ENCODE results near the gene PDLIM1. TPM values are rescaled to one million over a fixed set of nuclear protein-coding genes. Genes with fewer than 3 reads are reported as not detected.
"Not testable (repeated sequence)": the region's sequence is repeated elsewhere in the genome, so short reads cannot be mapped to it uniquely, and the experiment has no call there.

PDLIM1 gene
- total RNA-seq, 1 experiment from 2014 or later, result 115 TPM

DNA sequence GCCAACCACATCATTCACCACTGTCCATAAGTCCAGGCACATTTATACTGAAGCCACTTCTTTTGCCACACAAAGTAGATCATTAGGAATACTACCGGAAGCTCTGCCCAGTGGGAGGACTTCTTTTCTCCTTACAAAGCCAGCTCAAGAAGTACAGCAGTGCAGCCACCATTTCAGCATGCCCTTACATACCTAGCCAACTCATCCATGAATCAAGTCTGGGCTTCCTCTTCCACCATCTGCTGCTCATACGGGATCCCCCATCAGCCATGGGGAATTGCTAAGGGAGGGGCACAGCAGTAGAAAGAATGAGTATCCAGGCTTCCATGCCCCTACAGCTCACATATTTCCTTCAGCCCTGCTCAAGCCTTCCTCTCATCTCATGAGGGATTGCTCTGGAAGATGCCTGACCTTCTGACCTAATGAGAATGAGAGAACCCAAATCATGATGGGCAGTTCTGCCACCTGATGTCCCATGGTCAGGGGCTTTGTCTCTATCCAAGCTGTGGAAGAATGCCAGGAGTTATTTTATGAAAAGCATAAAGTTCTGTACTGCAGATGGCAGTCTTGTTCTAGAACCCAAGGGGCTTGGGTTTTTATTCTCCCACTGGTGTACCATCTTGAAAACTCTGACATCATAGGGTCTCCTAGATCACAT lies 57.3 kb downstream of the PDLIM1 start:
- H3K4ac ChIP-seq (ENCODE audit: low read depth, low read length), result no peak overlapping the region
- no peak overlapping the region for H3K4me2 ChIP-seq (ENCODE audit: insufficient read depth, insufficient read length, low read length)
- H3T11ph ChIP-seq (ENCODE audit: low read length), result no peak overlapping the region
- no peak overlapping the region for H2AFZ ChIP-seq (ENCODE audit: low read length)
- no peak overlapping the region for H3K23ac ChIP-seq (ENCODE audit: insufficient read length, low read depth, low read length)
- H3K9me3 ChIP-seq (ENCODE audit: control insufficient read depth, low read depth, low read length), result no peaks in the 10 kb centered on the region
- no peaks in the 10 kb centered on the region for H3K79me1 ChIP-seq (ENCODE audit: insufficient read depth, low read depth, low read length, poor library complexity, severe bottlenecking)
- no CpG with 5 or more reads among the region's 2 CpGs for WGBS (ENCODE audit: extremely low coverage, insufficient read length, low lambda C conversion rate)
- no peak overlapping the region for H3K27ac ChIP-seq (ENCODE audit: insufficient read length, low read depth, low read length)
- H3K9me3 Mint-ChIP-seq, result peaks cover 0 to 17% of the 10 kb centered on the region in 2 experiments; a peak in 3 of 5 replicates
- H2BK15ac ChIP-seq (ENCODE audit: low read depth, low read length), result no peak overlapping the region
- H3K27me3 Mint-ChIP-seq (ENCODE audit: low read depth), result no peaks in the 10 kb centered on the region
- H4K20me1 ChIP-seq (ENCODE audit: control insufficient read depth, insufficient read depth, insufficient read length), result no peaks in the 10 kb centered on the region
- no peak overlapping the region for H3K56ac ChIP-seq (ENCODE audit: insufficient read length, low read depth, low read length)
- TF ChIP-seq, protein P1, sequence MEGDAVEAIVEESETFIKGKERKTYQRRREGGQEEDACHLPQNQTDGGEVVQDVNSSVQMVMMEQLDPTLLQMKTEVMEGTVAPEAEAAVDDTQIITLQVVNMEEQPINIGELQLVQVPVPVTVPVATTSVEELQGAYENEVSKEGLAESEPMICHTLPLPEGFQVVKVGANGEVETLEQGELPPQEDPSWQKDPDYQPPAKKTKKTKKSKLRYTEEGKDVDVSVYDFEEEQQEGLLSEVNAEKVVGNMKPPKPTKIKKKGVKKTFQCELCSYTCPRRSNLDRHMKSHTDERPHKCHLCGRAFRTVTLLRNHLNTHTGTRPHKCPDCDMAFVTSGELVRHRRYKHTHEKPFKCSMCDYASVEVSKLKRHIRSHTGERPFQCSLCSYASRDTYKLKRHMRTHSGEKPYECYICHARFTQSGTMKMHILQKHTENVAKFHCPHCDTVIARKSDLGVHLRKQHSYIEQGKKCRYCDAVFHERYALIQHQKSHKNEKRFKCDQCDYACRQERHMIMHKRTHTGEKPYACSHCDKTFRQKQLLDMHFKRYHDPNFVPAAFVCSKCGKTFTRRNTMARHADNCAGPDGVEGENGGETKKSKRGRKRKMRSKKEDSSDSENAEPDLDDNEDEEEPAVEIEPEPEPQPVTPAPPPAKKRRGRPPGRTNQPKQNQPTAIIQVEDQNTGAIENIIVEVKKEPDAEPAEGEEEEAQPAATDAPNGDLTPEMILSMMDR (conservative IDR thresholded peaks at IDR 0.05), result no peak
- H2BK120ac ChIP-seq (ENCODE audit: low read depth, low read length, poor library complexity, severe bottlenecking), result no peak overlapping the region
- H3K4me1 ChIP-seq (ENCODE audit: insufficient read depth, low read length), result peaks cover 9% of the 10 kb centered on the region; the same call in 1 of the 2 replicates
- no peak overlapping the region for H3K14ac ChIP-seq (ENCODE audit: insufficient read depth, low read length)
- peaks cover 13 to 36% (median 36%) of the 10 kb centered on the region in 3 experiments for H3K36me3 Mint-ChIP-seq (ENCODE audit: insufficient read depth in 1 of 3, low read depth in 3 of 3)
- H4K91ac ChIP-seq (ENCODE audit: insufficient read length, low read depth, low read length), result peak overlapping the region; percentile 10
- peaks cover 11% of the 10 kb centered on the region for H3K23me2 ChIP-seq (ENCODE audit: insufficient read length, low read depth, low read length, poor library complexity, severe bottlenecking)
- H3K79me2 ChIP-seq (ENCODE audit: insufficient read depth, low read length), result no peaks in the 10 kb centered on the region
- DNase-seq, result no peak
- H3K18ac ChIP-seq (ENCODE audit: insufficient read length, low read depth, low read length), result no peak overlapping the region
- H2AK5ac ChIP-seq (ENCODE audit: insufficient read length, low read length), result no peak overlapping the region
- H4K8ac ChIP-seq (replicated peaks; ENCODE audit: insufficient read length, low read depth, low read length), result no peak overlapping the region
- H2BK12ac ChIP-seq (ENCODE audit: insufficient read length, low read depth, low read length), result no peak overlapping the region
- H3K27ac Mint-ChIP-seq, result peak overlapping the region in 1 of 3 experiments; percentile 42; a peak in 1 of 7 replicates
- peaks cover 50 to 53% of the 10 kb centered on the region in 2 experiments for H3K4me1 Mint-ChIP-seq
- H3K27me3 ChIP-seq (ENCODE audit: insufficient read depth, low read length), result no peaks in the 10 kb centered on the region
- no peak overlapping the region for H3K9ac ChIP-seq (ENCODE audit: extremely low read depth, insufficient read length, low read length)
- H3K4me3 Mint-ChIP-seq, result no peak overlapping the region
- no peak overlapping the region for H2BK20ac ChIP-seq (ENCODE audit: low read depth, low read length, poor library complexity, severe bottlenecking)
- H2BK5ac ChIP-seq (ENCODE audit: insufficient read length, low read length), result no peak overlapping the region
- H4K5ac ChIP-seq (ENCODE audit: insufficient read length, low read depth, low read length), result no peak overlapping the region

DNA sequence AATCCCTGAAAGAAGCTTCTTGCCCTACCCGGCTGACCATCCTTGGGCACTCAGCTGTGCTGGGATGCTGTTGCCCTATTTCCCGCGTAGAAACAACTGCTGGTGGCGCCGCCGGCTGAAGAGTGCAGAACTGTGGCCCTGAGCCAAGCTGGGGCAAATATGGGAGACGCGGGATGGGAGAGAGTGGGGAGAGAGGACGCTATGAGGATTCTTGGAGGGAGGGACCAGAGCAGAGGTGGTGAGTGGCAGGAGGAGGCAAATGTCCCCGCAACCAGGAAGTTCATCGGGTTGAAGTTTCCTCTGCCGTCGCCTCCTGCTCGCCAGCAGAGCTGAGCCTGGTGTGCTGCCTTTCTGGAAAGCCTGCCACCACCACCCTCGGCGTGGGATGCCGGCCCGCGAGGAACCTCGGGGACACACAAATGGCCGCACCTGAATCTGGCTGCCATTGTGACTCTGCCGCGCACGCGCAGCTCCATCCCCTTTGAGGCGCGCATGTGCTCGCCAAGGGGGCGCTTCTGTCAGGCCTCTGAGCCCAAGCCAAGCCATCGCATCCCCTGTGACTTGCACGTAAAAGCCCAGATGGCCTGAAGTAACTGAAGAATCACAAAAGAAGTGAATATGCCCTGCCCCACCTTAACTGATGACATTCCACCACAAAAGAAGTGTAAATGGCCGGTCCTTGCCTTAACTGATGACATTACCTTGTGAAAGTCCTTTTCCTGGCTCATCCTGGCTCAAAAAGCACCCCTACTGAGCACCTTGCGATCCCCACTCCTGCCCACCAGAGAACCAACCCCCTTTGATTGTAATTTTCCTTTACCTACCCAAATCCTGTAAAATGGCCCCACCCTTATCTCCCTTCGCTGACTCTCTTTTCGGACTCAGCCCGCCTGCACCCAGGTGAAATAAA lies 59.9 kb downstream of the PDLIM1 start:
- H4K5ac ChIP-seq (ENCODE audit: insufficient read length, low read depth, low read length), result peak overlapping the region; percentile 100
- H2BK20ac ChIP-seq (ENCODE audit: low read depth, low read length, poor library complexity, severe bottlenecking), result peak overlapping the region; percentile 98
- H2BK120ac ChIP-seq (ENCODE audit: low read depth, low read length, poor library complexity, severe bottlenecking), result peak overlapping the region; percentile 99
- H4K20me1 ChIP-seq (ENCODE audit: control insufficient read depth, insufficient read depth, insufficient read length); H2AFZ ChIP-seq (ENCODE audit: low read length); H3K9me3 ChIP-seq (ENCODE audit: control insufficient read depth, low read depth, low read length); H3K79me1 ChIP-seq (ENCODE audit: insufficient read depth, low read depth, low read length, poor library complexity, severe bottlenecking); H3K79me2 ChIP-seq (ENCODE audit: insufficient read depth, low read length); H3K27me3 Mint-ChIP-seq (ENCODE audit: low read depth); H3K27me3 ChIP-seq (ENCODE audit: insufficient read depth, low read length): not testable (repeated sequence)
- DNase-seq, result peak; percentile 96
- peak overlapping the region; percentile 91 for H3K4me2 ChIP-seq (ENCODE audit: insufficient read depth, insufficient read length, low read length)
- peak overlapping the region; percentile 94 for H3K9ac ChIP-seq (ENCODE audit: extremely low read depth, insufficient read length, low read length)
- H4K8ac ChIP-seq (replicated peaks; ENCODE audit: insufficient read length, low read depth, low read length), result peak overlapping the region; percentile 100
- H3K18ac ChIP-seq (ENCODE audit: insufficient read length, low read depth, low read length), result peak overlapping the region; percentile 97
- H3K36me3 Mint-ChIP-seq (ENCODE audit: insufficient read depth in 1 of 3, low read depth in 3 of 3), result peaks cover 9 to 20% (median 15%) of the 10 kb centered on the region in 3 experiments
- peak overlapping the region; percentile 99 for H2BK5ac ChIP-seq (ENCODE audit: insufficient read length, low read length)
- H3K27ac Mint-ChIP-seq, result peak overlapping the region; percentile 98 to 100 (median 98)
- peak overlapping the region; percentile 100 for H4K91ac ChIP-seq (ENCODE audit: insufficient read length, low read depth, low read length)
- peaks cover 11% of the 10 kb centered on the region for H3K23me2 ChIP-seq (ENCODE audit: insufficient read length, low read depth, low read length, poor library complexity, severe bottlenecking)
- peaks cover 0 to 17% of the 10 kb centered on the region in 2 experiments; a peak in 3 of 5 replicates for H3K9me3 Mint-ChIP-seq
- WGBS (ENCODE audit: extremely low coverage, insufficient read length, low lambda C conversion rate), result no CpG with 5 or more reads among the region's 36 CpGs
- H2BK15ac ChIP-seq (ENCODE audit: low read depth, low read length), result peak overlapping the region; percentile 17; the same call in 1 of the 2 replicates
- H2BK12ac ChIP-seq (ENCODE audit: insufficient read length, low read depth, low read length), result peak overlapping the region; percentile 85
- peak overlapping the region; percentile 100 for H3K56ac ChIP-seq (ENCODE audit: insufficient read length, low read depth, low read length)
- peak overlapping the region; percentile 100 for H3K27ac ChIP-seq (ENCODE audit: insufficient read length, low read depth, low read length)
- H3K4me1 Mint-ChIP-seq, result peaks cover 52% of the 10 kb centered on the region in 2 experiments
- H2AK5ac ChIP-seq (ENCODE audit: insufficient read length, low read length), result peak overlapping the region; percentile 7
- H3K14ac ChIP-seq (ENCODE audit: insufficient read depth, low read length), result peak overlapping the region; percentile 96
- H3T11ph ChIP-seq (ENCODE audit: low read length), result peak overlapping the region; percentile 55
- peaks cover 11% of the 10 kb centered on the region; the same call in 1 of the 2 replicates for H3K4me1 ChIP-seq (ENCODE audit: insufficient read depth, low read length)
- peak overlapping the region; percentile 100 for H3K4ac ChIP-seq (ENCODE audit: low read depth, low read length)
- peak overlapping the region; percentile 98 for H3K23ac ChIP-seq (ENCODE audit: insufficient read length, low read depth, low read length)
- peak overlapping the region; percentile 57 to 66 for H3K4me3 Mint-ChIP-seq
